ENCODE measurements around the gene CADPS2. TPM values are rescaled to one million over a fixed set of nuclear protein-coding genes. Genes with fewer than 3 reads are reported as not detected.

Gene CADPS2
- total RNA-seq, 2 experiments from 2014 or later, result not detected

DNA sequence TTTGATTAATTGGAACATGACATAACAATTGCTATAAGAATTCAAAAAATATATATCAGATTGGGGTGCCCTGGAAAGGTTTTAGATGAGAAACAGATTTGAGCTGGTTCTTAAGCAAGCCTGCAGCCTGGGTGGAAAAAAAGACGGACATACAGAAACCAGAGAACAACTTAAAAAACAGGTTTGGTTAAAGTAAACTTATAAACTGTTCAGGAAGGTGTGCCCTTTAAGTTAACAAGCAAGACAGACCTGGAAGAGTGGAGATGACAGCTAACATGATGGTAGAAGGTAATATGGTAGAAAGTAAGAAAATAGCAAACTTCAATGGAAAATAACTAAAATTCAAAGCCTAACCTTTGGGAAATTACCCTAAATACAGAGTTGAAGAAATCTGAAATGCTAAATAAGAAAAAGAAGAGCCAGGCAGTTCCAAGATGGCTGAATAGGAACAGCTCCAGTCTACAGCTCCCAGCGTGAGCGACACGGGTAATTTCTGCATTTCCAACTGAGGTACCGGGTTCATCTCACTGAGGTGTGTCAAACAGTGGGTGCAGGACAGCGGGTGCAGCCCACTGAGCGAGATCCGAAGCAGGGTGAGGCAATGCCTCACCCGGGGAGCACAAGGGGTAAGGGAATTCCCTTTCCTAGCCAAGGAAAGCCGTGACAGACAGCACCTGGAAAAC, 52.2 kb downstream of the CADPS2 start:
- BruUV-seq (replicated peaks), result no TSS peak
- H3K9me3 ChIP-seq (ENCODE audit: low read length), result no peaks in the 10 kb centered on the region
- H3K27ac ChIP-seq (ENCODE audit: low read depth, low read length, poor library complexity, severe bottlenecking), result no peak overlapping the region
- H2AFZ ChIP-seq (ENCODE audit: low read length), result no peak overlapping the region
- no peaks in the 10 kb centered on the region for H3K79me2 ChIP-seq (ENCODE audit: insufficient read depth, low read depth, low read length)
- intact Hi-C loops (cut with micrococcal nuclease; ENCODE audit: unreplicated experiment), result no loop called here
- H4K20me1 ChIP-seq (ENCODE audit: insufficient read depth, low read length), result no peaks in the 10 kb centered on the region
- no peak for TF ChIP-seq CTCF (conservative IDR thresholded peaks at IDR 0.05; ENCODE audit: low read length)
- no peak for TF ChIP-seq EZH2phosphoT487 (IDR thresholded peaks at IDR 0.05; ENCODE audit: borderline replicate concordance, low read depth, low read length)
- no peaks in the 10 kb centered on the region for H3K4me1 ChIP-seq (ENCODE audit: insufficient read depth, low read length, poor library complexity, severe bottlenecking)
- H3K4me2 ChIP-seq (ENCODE audit: low read length), result no peak overlapping the region
- H3K9me2 ChIP-seq (ENCODE audit: insufficient read depth, low read length), result no peaks in the 10 kb centered on the region
- no peaks in the 10 kb centered on the region for H3K36me3 ChIP-seq (ENCODE audit: insufficient read depth, low read length)
- CTCF ChIA-PET (ENCODE audit: unreplicated experiment), result no interaction called here
- no peak for DNase-seq (ENCODE audit: low spot score)
- POLR2A ChIA-PET, result no interaction called here
- H3K4me3 ChIP-seq (ENCODE audit: low read depth, low read length, poor library complexity, severe bottlenecking), result no peak overlapping the region

DNA sequence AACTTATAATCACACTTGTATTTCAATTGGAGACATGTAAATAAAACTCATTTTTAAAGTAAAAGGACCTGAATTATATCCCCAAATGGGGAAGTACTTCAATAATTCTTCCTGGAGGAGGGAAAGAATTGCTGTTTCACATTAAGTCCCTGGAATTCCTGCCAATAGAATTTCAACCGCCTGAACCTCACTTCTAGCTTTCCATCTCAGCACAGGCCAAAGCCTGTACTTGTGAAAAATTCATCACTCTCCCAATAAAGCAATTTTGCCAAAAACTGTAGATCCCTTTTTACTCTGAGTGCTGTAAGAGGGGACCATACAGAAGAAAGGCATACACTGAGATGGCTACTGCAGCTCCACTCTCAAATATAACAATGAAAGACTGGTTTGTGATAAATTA, 54.8 kb downstream of the CADPS2 start:
- Histone ChIP-seq H3K9me2 (ENCODE audit: insufficient read depth, low read length) (no peaks in the 10 kb centered on the region), H3K4me2 (ENCODE audit: low read length) (no peak overlapping the region), H3K27ac (ENCODE audit: low read depth, low read length, poor library complexity, severe bottlenecking) (no peak overlapping the region), H2AFZ (ENCODE audit: low read length) (no peak overlapping the region), H3K4me3 (ENCODE audit: low read depth, low read length, poor library complexity, severe bottlenecking) (no peak overlapping the region), H3K36me3 (ENCODE audit: insufficient read depth, low read length) (no peaks in the 10 kb centered on the region), H4K20me1 (ENCODE audit: insufficient read depth, low read length) (no peaks in the 10 kb centered on the region), H3K79me2 (ENCODE audit: insufficient read depth, low read depth, low read length) (no peaks in the 10 kb centered on the region), H3K4me1 (ENCODE audit: insufficient read depth, low read length, poor library complexity, severe bottlenecking) (no peaks in the 10 kb centered on the region), H3K9me3 (ENCODE audit: low read length) (no peaks in the 10 kb centered on the region)
- intact Hi-C loops (cut with micrococcal nuclease; ENCODE audit: unreplicated experiment), result no loop called here
- POLR2A ChIA-PET, result no interaction called here
- CTCF ChIA-PET (ENCODE audit: unreplicated experiment), result no interaction called here
- TF ChIP-seq CTCF (conservative IDR thresholded peaks at IDR 0.05; ENCODE audit: low read length), result no peak
- TF ChIP-seq EZH2phosphoT487 (IDR thresholded peaks at IDR 0.05; ENCODE audit: borderline replicate concordance, low read depth, low read length), result no peak
- BruUV-seq (replicated peaks), result no TSS peak
- no peak for DNase-seq (ENCODE audit: low spot score)

- no peak overlapping the region for H3K4me3 ChIP-seq (ENCODE audit: low read depth, low read length, poor library complexity, severe bottlenecking)
- no peaks in the 10 kb centered on the region for H3K9me2 ChIP-seq (ENCODE audit: insufficient read depth, low read length)
- intact Hi-C loops (cut with micrococcal nuclease; ENCODE audit: unreplicated experiment), result no loop called here
- no peak overlapping the region for H3K4me2 ChIP-seq (ENCODE audit: low read length)
- BruUV-seq (replicated peaks), result no TSS peak
- H3K79me2 ChIP-seq (ENCODE audit: insufficient read depth, low read depth, low read length), result no peaks in the 10 kb centered on the region
- H4K20me1 ChIP-seq (ENCODE audit: insufficient read depth, low read length), result no peaks in the 10 kb centered on the region
- no peaks in the 10 kb centered on the region for H3K4me1 ChIP-seq (ENCODE audit: insufficient read depth, low read length, poor library complexity, severe bottlenecking)
- CTCF ChIA-PET (ENCODE audit: unreplicated experiment), result no interaction called here
- no peak overlapping the region for H3K27ac ChIP-seq (ENCODE audit: low read depth, low read length, poor library complexity, severe bottlenecking)
- H3K36me3 ChIP-seq (ENCODE audit: insufficient read depth, low read length), result no peaks in the 10 kb centered on the region
- H2AFZ ChIP-seq (ENCODE audit: low read length), result no peak overlapping the region
- POLR2A ChIA-PET, result no interaction called here
- TF ChIP-seq CTCF (conservative IDR thresholded peaks at IDR 0.05; ENCODE audit: low read length) (no peak), EZH2phosphoT487 (IDR thresholded peaks at IDR 0.05; ENCODE audit: borderline replicate concordance, low read depth, low read length) (no peak)
- no peaks in the 10 kb centered on the region for H3K9me3 ChIP-seq (ENCODE audit: low read length)
- no peak for DNase-seq (ENCODE audit: low spot score)
These were observed 56.3 kb downstream of the CADPS2 start for GRCh38 chr7:122829962-122830361.
